H1 (cell line): ENCODE measurements around the gene P2RY8. TPM values are rescaled to one million over a fixed set of nuclear protein-coding genes. Genes with fewer than 3 reads are reported as not detected.

Source experiments
- CTCF ChIA-PET: fragments of 300-600 bp; sonication (Branson Sonifier 250); formaldehyde crosslinking; loops from one replicate; lab custom pipeline; 2021; ENCODE audit not compliant: partially characterized antibody; lab: Charles Lee
- POLR2A ChIA-PET: fragments of 300-600 bp; sonication (Branson Sonifier 250); formaldehyde crosslinking; loops from one replicate; lab custom pipeline; 2021; ENCODE audit warnings: inconsistent platforms; ENCODE audit not compliant: partially characterized antibody; lab: Charles Lee
- DNase-seq, 2 experiments: peaks; one replicate each; pipeline versions ENCODE4 v3.0.0 to v3.0.0-alpha.2; 2010 to 2022; ENCODE audit warnings: low spot score in 2 of 2, low read depth in 1 of 2, mixed read lengths in 1 of 2
- FAIRE-seq: peaks from 2 replicates; lab custom pipeline; 2011; peaks lifted over from hg19 to GRCh38; lab: Jason Lieb, UNC
- H2AFZ ChIP-seq: 2 replicates; pipeline ENCODE4 v1.8.1; 2012; ENCODE audit warnings: low read length, inconsistent platforms
- H2AK5ac ChIP-seq: 2 replicates; pipeline ENCODE4 v1.6.1; 2013; ENCODE audit warnings: low read depth, low read length
- H2BK120ac ChIP-seq: replicated peaks from 2 replicates; pipeline ENCODE3; 2013; ENCODE audit warnings: low read depth, low read length, inconsistent platforms
- H2BK12ac ChIP-seq: 2 replicates; pipeline ENCODE4 v1.6.1; 2013; ENCODE audit warnings: low read depth, low read length
- H2BK15ac ChIP-seq: 2 replicates; pipeline ENCODE4 v1.6.1; 2013; ENCODE audit warnings: low read length
- H2BK20ac ChIP-seq: 2 replicates; pipeline ENCODE4 v1.6.1; 2013; ENCODE audit warnings: low read length
- H2BK5ac ChIP-seq: 2 replicates; pipeline ENCODE4 v1.6.1; 2013; ENCODE audit warnings: low read depth, low read length
- H3K14ac ChIP-seq: 2 replicates; pipeline ENCODE4 v1.6.1; 2013; ENCODE audit warnings: inconsistent platforms; ENCODE audit not compliant: insufficient read length
- H3K18ac ChIP-seq: 2 replicates; pipeline ENCODE4 v1.6.1; 2013; ENCODE audit warnings: low read length; ENCODE audit errors: extremely low read depth
- H3K23ac ChIP-seq: 2 replicates; pipeline ENCODE4 v1.6.1; 2013; ENCODE audit warnings: inconsistent platforms; ENCODE audit not compliant: insufficient read length
- H3K23me2 ChIP-seq: 2 replicates; pipeline ENCODE4 v1.6.1; 2013; ENCODE audit warnings: low read depth, low read length
- H3K27ac ChIP-seq: 2 replicates; pipeline ENCODE4 v1.6.1; 2011; ENCODE audit warnings: low read depth, low read length, inconsistent platforms
- H3K27me3 ChIP-seq, 4 experiments: replicated peaks in 1 of 4; 1 replicate in 1 of 4; 2 replicates in 3 of 4; pipeline versions ENCODE4 v1.6.1 to v1.8.1; 2011 to 2013; ENCODE audit warnings: low read length in 3 of 4, mild to moderate bottlenecking in 3 of 4, inconsistent platforms in 2 of 4, mixed read lengths in 2 of 4, moderate library complexity in 1 of 4; ENCODE audit not compliant: control insufficient read depth in 3 of 4, insufficient read depth in 3 of 4; ENCODE audit errors: extremely low read depth in 1 of 4
- H3K36me3 ChIP-seq, 4 experiments: 2 replicates each; pipeline versions ENCODE4 v1.6.1 to v1.8.1; 2011 to 2013; ENCODE audit warnings: mild to moderate bottlenecking in 4 of 4, low read length in 3 of 4, moderate library complexity in 2 of 4, control low read depth in 1 of 4, inconsistent platforms in 1 of 4; ENCODE audit not compliant: insufficient read depth in 4 of 4, control insufficient read depth in 2 of 4
- H3K4ac ChIP-seq: replicated peaks from 2 replicates; pipeline ENCODE3; 2013; ENCODE audit warnings: low read length, low read depth, mixed read lengths, inconsistent platforms; ENCODE audit not compliant: insufficient read length
- H3K4me1 ChIP-seq, 4 experiments: replicated peaks in 1 of 4; 1 replicate in 1 of 4; 2 replicates in 3 of 4; pipeline versions ENCODE4 v1.6.1 to v1.8.1; 2011 to 2013; ENCODE audit warnings: low read length in 3 of 4, inconsistent platforms in 2 of 4, mixed read lengths in 1 of 4; ENCODE audit not compliant: insufficient read depth in 4 of 4, control insufficient read depth in 3 of 4
- H3K4me2 ChIP-seq, 2 experiments: 2 replicates each; pipeline versions ENCODE4 v1.6.1 to v1.8.1; 2011 to 2013; ENCODE audit warnings: low read depth in 2 of 2, low read length in 2 of 2, control low read depth in 1 of 2, inconsistent platforms in 1 of 2, mild to moderate bottlenecking in 1 of 2; ENCODE audit not compliant: insufficient read depth in 1 of 2
- H3K4me3 ChIP-seq, 4 experiments: fragments of 200-600, 300-600 bp in 1 of 4; sonication (generic), shearing (Covaris generic), sonication (Bioruptor Twin) in 1 of 4; 2 replicates each; pipeline versions ENCODE4 v1.5.1 to v1.8.1; 2011 to 2016; ENCODE audit warnings: low read length in 4 of 4, low read depth in 3 of 4, control low read depth in 2 of 4, inconsistent platforms in 2 of 4, mild to moderate bottlenecking in 2 of 4, mixed read lengths in 1 of 4, moderate library complexity in 1 of 4; ENCODE audit not compliant: insufficient read depth in 2 of 4; ENCODE audit errors: extremely low read depth in 1 of 4
- H3K56ac ChIP-seq: replicated peaks from 2 replicates; pipeline ENCODE3; 2013; ENCODE audit warnings: low read depth, mild to moderate bottlenecking, mixed read lengths, low read length, inconsistent platforms; ENCODE audit not compliant: insufficient read length
- H3K79me1 ChIP-seq: 2 replicates; pipeline ENCODE4 v1.6.1; 2013; ENCODE audit warnings: low read depth, low read length, control low read depth
- H3K79me2 ChIP-seq, 2 experiments: 2 replicates each; pipeline versions ENCODE4 v1.6.1 to v1.8.1; 2012 to 2013; ENCODE audit warnings: low read length in 2 of 2, mild to moderate bottlenecking in 2 of 2, inconsistent platforms in 1 of 2; ENCODE audit not compliant: insufficient read depth in 2 of 2, control insufficient read depth in 1 of 2
- H3K9ac ChIP-seq, 4 experiments: replicated peaks in 1 of 4; 1 replicate in 1 of 4; 2 replicates in 3 of 4; pipeline versions ENCODE4 v1.6.1 to v1.8.1; 2011 to 2013; ENCODE audit warnings: low read depth in 3 of 4, low read length in 3 of 4, control low read depth in 2 of 4, mild to moderate bottlenecking in 2 of 4, moderate library complexity in 2 of 4, inconsistent platforms in 1 of 4; ENCODE audit errors: extremely low read depth in 1 of 4
- H3K9me3 ChIP-seq, 2 experiments: 2 replicates each; pipeline versions ENCODE4 v1.6.1 to v1.8.1; 2012 to 2013; ENCODE audit warnings: mild to moderate bottlenecking in 2 of 2, moderate library complexity in 2 of 2, control low read depth in 1 of 2, inconsistent platforms in 1 of 2, low read depth in 1 of 2, low read length in 1 of 2, mixed read lengths in 1 of 2; ENCODE audit not compliant: insufficient read depth in 2 of 2
- H4K20me1 ChIP-seq, 2 experiments: replicated peaks in 1 of 2; 2 replicates each; pipeline versions ENCODE3 to v1.8.1; 2011 to 2013; ENCODE audit warnings: inconsistent platforms in 2 of 2, low read length in 2 of 2, mild to moderate bottlenecking in 1 of 2; ENCODE audit not compliant: insufficient read depth in 2 of 2, control insufficient read depth in 1 of 2
- H4K5ac ChIP-seq: 2 replicates; pipeline ENCODE4 v1.6.1; 2013; ENCODE audit warnings: low read length, low read depth, mixed read lengths, inconsistent platforms; ENCODE audit not compliant: insufficient read length
- H4K8ac ChIP-seq: 2 replicates; pipeline ENCODE4 v1.8.0; 2013; ENCODE audit warnings: mild to moderate bottlenecking, moderate library complexity, low read length, inconsistent platforms; ENCODE audit not compliant: insufficient read depth; ENCODE audit errors: extremely low read depth
- H4K91ac ChIP-seq: replicated peaks from 2 replicates; pipeline ENCODE3; 2013; ENCODE audit warnings: low read length, mixed read lengths, inconsistent platforms; ENCODE audit not compliant: insufficient read length
- CBX8 ChIP-seq: fragments of 300-800, 300-1000 bp; sonication (generic); IDR thresholded peaks from 2 replicates; pipeline ENCODE4 v1.7.1; 2016; ENCODE audit warnings: low read depth, low read length, borderline replicate concordance
- HDAC6 ChIP-seq: IDR thresholded peaks from one replicate; pipeline ENCODE4 v1.7.1; 2012; ENCODE audit warnings: low read depth, mild to moderate bottlenecking, inconsistent platforms, low read length, moderate library complexity
- KDM1A ChIP-seq: fragments of 200-600, 300-600 bp; sonication (generic); IDR thresholded peaks from 2 replicates; pipeline ENCODE4 v1.7.1; 2016; ENCODE audit warnings: mild to moderate bottlenecking, low read length, borderline replicate concordance
- NANOG ChIP-seq: IDR thresholded peaks from 2 replicates; pipeline ENCODE4 v1.6.1; 2011; ENCODE audit warnings: low read length, low read depth, mild to moderate bottlenecking, inconsistent platforms; ENCODE audit not compliant: insufficient read depth, poor library complexity, severe bottlenecking
- RBBP5 ChIP-seq: IDR thresholded peaks from 2 replicates; pipeline ENCODE4 v1.7.1; 2012; ENCODE audit warnings: low read depth, mild to moderate bottlenecking, inconsistent platforms, low read length, moderate library complexity, borderline replicate concordance
- RNF2 ChIP-seq: fragments of 200-900, 300-1000 bp; sonication (generic); IDR thresholded peaks from 2 replicates; pipeline ENCODE4 v1.7.1; 2016; ENCODE audit warnings: borderline replicate concordance, low read depth, mild to moderate bottlenecking, antibody characterized with exemption, low read length; ENCODE audit not compliant: poor library complexity, severe bottlenecking; ENCODE audit errors: missing control alignments
- SP1 ChIP-seq: IDR thresholded peaks from 2 replicates; pipeline ENCODE4 v1.6.1; 2011; ENCODE audit warnings: low read depth, low read length
- SP4 ChIP-seq: IDR thresholded peaks from 2 replicates; pipeline ENCODE4 v1.6.1; 2012; ENCODE audit warnings: low read length, inconsistent platforms
- TEAD4 ChIP-seq: IDR thresholded peaks from 2 replicates; pipeline ENCODE4 v1.6.1; 2012; ENCODE audit warnings: low read depth, low read length, inconsistent platforms, mixed read lengths
- WGBS, 2 experiments: shearing (Covaris generic) in 1 of 2; methylation state at CpG; one replicate each; pipeline versions ENCODE4 v1.1.6 to v1.1.7; 2013 to 2015; ENCODE audit warnings: low lambda C conversion rate in 2 of 2, mixed read lengths in 2 of 2, inconsistent platforms in 1 of 2, low coverage in 1 of 2, missing lambda C conversion rate in 1 of 2; ENCODE audit not compliant: insufficient replicate concordance in 2 of 2, insufficient coverage in 1 of 2, insufficient read length in 1 of 2; ENCODE audit errors: extremely low coverage in 1 of 2, missing lambda C conversion rate in 1 of 2; 5-methylcytosine and 5-hydroxymethylcytosine counted together
- polyA plus RNA-seq, 7 experiments: library from polyadenylated mRNA; depleted of rRNA in 3 of 7; stranded (reverse) in 5 of 7; unstranded in 2 of 7; fragments of >200 nt in 5 of 7; fragments of 200-250 nt in 2 of 7; gene quantifications; 1 replicate in 5 of 7; 2 replicates in 1 of 7; 4 replicates in 1 of 7; pipeline versions ENCODE4 v1.2.1 to v1.2.3, GENCODE V29; 2011 to 2013; ENCODE audit warnings: missing spikeins in 2 of 7, mixed read lengths in 2 of 7
- total RNA-seq: library from RNA; stranded (reverse); fragmentation: NEBNext Ultra II Directional; extraction: Animal tissue kit (Norgen Biotek cat#: 25700); gene quantifications from 2 replicates; pipeline ENCODE4 v1.2.1, GENCODE V29; 2021
- TF ChIP-seq, protein P1 (sequence below): IDR thresholded peaks from 2 replicates; pipeline ENCODE4 v1.6.1; 2012; ENCODE audit warnings: inconsistent platforms
- TF ChIP-seq, protein P2 (sequence below): IDR thresholded peaks from 2 replicates; pipeline ENCODE4 v1.6.1; 2012; ENCODE audit warnings: inconsistent platforms

P2RY8 gene
- total and polyA plus RNA-seq, 2 of the 8 experiments (the other 6 are each of a cell fraction or from before 2014, with no cell fraction given): 0.09 to 0.15 TPM

DNA sequence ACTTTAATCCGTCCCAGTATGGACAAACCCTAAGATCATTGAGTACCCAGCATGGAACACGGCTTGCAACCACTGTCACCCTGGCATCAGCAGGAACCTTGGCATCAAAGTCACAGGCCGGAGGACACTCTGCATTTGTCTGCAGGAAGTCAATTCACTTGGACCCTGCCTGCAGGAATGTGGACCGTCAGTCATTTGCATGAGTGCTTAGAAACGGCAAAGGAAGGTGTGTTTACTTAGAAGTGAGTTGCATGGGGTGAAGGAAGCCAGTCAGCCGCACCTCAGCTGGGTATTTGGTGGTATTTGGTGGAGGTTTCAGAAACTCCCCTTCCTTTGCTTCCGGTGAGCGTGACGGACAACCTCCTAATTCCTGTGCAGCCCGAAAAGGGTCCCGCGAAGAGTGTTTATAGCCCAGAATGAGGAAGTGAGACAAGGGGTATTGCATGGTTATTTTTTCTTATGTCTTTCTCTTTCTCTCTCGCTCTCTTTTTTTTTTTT, 15.5 kb downstream of the P2RY8 start:
- Histone ChIP-seq H3K56ac (no peak overlapping the region), H3K79me1 (no peaks in the 10 kb centered on the region)
- FAIRE-seq: peak; percentile 75
- TF ChIP-seq SP4 (no peak), NANOG (no peak), TEAD4 (peak; percentile 76), HDAC6 (no peak), CBX8 (no peak), KDM1A (no peak), RBBP5 (no peak), SP1 (0 out of 2 replicates have a peak, but pooled peaks have one; percentile 10), RNF2 (no peak)
- TF ChIP-seq, protein P1, sequence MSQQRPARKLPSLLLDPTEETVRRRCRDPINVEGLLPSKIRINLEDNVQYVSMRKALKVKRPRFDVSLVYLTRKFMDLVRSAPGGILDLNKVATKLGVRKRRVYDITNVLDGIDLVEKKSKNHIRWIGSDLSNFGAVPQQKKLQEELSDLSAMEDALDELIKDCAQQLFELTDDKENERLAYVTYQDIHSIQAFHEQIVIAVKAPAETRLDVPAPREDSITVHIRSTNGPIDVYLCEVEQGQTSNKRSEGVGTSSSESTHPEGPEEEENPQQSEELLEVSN: no peak
- TF ChIP-seq, protein P2, sequence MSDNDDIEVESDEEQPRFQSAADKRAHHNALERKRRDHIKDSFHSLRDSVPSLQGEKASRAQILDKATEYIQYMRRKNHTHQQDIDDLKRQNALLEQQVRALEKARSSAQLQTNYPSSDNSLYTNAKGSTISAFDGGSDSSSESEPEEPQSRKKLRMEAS: no peak

More for the DNA sequence above, 15.5 kb downstream of the P2RY8 start:
- 68% methylated on average over 12 of the region's 13 CpGs; no CpG with 5 or more reads in 1 of the 2 experiments for WGBS, 2 experiments
- Histone ChIP-seq H3K9me3 (no peaks in the 10 kb centered on the region; a peak in 1 of 4 replicates), H2AK5ac (no peak overlapping the region), H3K79me2 (no peaks in the 10 kb centered on the region), H4K20me1 (no peaks in the 10 kb centered on the region), H3K23me2 (peaks cover 18% of the 10 kb centered on the region; the same call in 1 of the 2 replicates), H2BK20ac (0 out of 2 replicates have a peak overlapping the region, but pooled peaks have one; percentile 64), H3K9ac (no peak overlapping the region), H3K4me1 (peaks cover 2 to 8% (median 3%) of the 10 kb centered on the region in 4 experiments; a peak in 4 of 7 replicates), H2BK120ac (no peak overlapping the region), H4K5ac (no peak overlapping the region), H2BK12ac (no peak overlapping the region), H3K4me2 (peak overlapping the region in 1 of 2 experiments; percentile 53; a peak in 3 of 4 replicates), H3K18ac (no peak overlapping the region), H4K8ac (peak overlapping the region; percentile 45; the same call in 1 of the 2 replicates), H4K91ac (no peak overlapping the region), H2BK5ac (no peak overlapping the region), H3K4me3 (peak overlapping the region in 1 of 4 experiments; percentile 5; a peak in 1 of 8 replicates), H3K23ac (no peak overlapping the region), H3K27me3 (no peaks in the 10 kb centered on the region), H2BK15ac (no peak overlapping the region), H3K14ac (no peak overlapping the region), H2AFZ (peak overlapping the region; percentile 83), H3K27ac (0 out of 2 replicates have a peak overlapping the region, but pooled peaks have one; percentile 34), H3K36me3 (no peaks in the 10 kb centered on the region), H3K4ac (no peak overlapping the region)
- POLR2A ChIA-PET: no interaction called here
- DNase-seq: peak; percentile 23 to 46
- CTCF ChIA-PET: no interaction called here
